GM19452 (cell line): ENCODE results near the gene LTA4H.
A peak's percentile ranks its signal among the peaks of the same experiment; 100 is the strongest.

ENCODE experiments used
- ATAC-seq: cut with Tn5 transposase; IDR thresholded peaks from one replicate; pipeline ENCODE4 v1.9.1; 2021; ENCODE audit not compliant: unreplicated experiment

LTA4H gene

GRCh38 chr12:96060041-96060440, 24.7 kb upstream of the LTA4H start:
- no peak for ATAC-seq

- ATAC-seq = no peak
Observed at GRCh38 chr12:96057986-96058553, 22.7 kb upstream of the LTA4H start.

GRCh38 chr12:96056646-96057455, 21.5 kb upstream of the LTA4H start:
- ATAC-seq = no peak

- no peak for ATAC-seq
Observed at GRCh38 chr12:96054244-96054610, 18.8 kb upstream of the LTA4H start.

- ATAC-seq = no peak
Observed at GRCh38 chr12:96053476-96054243, 18.3 kb upstream of the LTA4H start.

GRCh38 chr12:96051756-96052485, 16.5 kb upstream of the LTA4H start:
- no peak for ATAC-seq

- ATAC-seq = no peak
Observed at GRCh38 chr12:96050139-96050538, 14.8 kb upstream of the LTA4H start.

GRCh38 chr12:96049101-96049500, 13.7 kb upstream of the LTA4H start:
- ATAC-seq = no peak

DNA sequence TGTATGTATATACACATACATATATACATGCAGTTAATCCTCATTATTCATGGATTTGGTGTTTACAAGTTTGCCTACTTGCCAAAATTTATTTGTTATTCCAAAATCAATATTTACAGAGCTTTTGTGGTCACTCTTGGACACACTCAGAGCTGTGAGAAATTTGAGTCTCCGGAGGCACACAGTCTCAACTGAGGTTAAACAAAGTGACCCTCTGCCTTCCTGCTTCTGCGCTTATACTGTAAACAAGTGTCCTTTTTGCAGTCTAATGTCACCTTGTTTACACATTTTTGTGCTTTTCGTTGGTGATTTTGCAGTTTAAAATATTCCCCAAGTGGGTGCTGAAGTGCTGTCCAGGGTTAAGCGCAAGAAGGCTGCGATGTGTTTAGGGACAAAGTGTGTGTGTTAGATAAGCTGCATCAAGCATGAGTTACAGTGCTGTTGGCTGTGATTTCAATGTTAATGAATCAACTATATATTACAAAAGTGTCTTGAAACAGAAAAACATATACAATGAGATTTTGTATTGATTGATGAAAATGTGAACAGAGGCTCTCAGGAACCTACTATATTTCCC, 13.1 kb upstream of the LTA4H start:
- ATAC-seq = no peak

DNA sequence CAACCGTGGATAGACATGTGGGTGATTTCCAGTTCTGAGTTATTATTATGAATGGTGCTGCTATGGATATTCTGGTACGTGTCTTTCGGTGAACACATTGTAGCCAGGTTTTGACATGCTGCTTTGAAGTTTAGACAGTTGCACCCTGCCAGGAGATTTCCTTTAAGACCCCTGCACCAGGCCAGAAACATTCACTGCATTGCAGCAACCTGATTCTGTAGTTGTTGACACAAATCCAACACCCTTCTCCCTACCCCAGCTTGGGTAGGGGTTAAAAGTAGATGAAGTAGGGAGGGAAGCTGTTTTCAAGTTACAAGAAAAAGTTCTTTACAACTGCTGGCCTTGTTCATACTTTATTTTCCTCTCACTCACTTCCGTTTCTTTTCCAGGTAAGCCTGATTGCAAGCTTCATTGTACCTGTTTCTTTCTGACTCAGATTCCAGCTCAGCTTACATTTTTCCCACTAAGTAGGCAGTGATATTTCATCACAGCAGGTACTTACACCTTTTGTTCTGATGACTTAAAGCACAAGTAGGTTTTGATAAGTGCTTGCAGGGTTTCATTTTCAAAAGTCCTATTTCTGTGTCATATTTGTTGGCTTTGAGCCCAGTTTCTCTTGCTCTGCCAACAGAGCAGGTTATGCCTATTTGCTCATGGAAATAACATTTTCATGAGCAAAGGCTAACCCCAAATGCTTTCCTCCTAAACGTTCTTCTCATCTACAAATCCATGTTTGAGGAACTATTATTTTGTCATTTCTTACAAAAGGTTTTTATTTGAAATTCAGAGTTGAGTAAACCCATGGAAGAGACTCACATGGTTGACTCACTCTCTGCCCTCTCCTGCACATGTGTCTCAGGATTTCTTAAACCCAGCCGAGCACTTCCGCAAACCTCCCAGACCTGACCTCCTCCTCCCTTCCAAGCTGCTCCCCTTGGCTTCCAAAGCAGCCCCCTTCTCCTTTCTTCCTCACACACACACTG, 12.1 kb upstream of the LTA4H start:
- peak; percentile 84 for ATAC-seq

GRCh38 chr12:96046543-96047228, 11.3 kb upstream of the LTA4H start:
- no peak for ATAC-seq

- no peak for ATAC-seq
Observed at GRCh38 chr12:96045566-96045965, 10.2 kb upstream of the LTA4H start.

DNA sequence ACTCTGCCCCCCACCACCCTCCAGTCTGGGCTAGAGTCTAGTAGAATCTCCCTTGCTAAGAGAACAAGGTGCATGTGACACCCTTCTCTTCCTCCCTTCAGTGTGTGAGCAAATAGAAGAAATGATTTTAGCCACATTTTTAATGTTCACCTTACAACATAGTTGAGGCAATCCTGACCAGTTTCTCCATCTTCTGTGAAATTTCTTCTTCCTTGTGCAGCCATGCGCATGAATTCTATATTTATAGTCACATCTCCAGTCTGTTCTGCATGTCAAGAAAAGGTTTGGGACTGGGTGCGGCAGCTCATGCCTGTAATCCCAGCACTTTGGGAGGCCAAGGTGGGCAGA, 9.5 kb upstream of the LTA4H start:
- ATAC-seq = no peak

DNA sequence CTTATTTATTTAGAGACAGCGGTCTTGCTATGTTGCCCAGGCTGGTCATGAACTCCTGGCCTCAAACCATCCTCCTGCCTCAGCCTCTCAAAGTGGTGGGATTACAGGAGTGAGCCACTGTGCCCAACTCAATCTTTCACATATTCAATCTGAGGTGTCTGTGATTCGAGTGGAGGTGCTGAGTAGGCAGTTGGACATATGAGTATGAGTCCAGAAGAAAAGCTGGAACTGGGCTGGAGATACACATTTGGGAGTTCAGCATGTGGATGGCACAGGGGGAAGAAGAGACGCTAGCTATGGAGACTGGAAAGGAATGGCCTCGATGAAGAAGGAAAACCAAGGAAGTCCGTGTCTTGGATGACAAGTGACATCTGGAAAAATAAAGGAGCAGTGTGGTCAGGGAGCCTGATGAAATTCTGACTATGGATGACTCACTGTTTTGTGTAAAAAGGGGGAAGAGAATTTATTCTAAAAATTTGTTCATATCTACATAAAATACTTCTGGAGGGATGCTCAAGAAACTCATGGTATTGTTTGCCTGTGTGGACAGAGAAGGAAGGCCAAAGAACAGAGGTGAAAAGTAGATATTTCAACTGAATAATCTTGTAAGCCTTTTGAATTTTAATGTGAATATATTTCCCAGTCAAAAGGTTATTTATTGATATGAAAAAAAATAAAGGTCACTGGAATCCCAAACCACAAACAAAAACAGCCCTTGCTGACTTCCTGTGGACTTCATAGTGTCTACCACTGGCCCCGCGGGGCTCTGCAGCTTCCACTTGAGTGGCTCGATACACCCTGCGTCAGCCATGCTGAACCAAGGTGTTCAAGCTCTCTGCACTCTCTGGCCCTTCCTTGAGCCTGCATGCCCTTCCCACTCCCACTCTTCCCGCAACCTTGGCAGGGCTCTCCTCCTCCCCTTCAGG, 8.9 kb upstream of the LTA4H start:
- ATAC-seq = no peak

DNA sequence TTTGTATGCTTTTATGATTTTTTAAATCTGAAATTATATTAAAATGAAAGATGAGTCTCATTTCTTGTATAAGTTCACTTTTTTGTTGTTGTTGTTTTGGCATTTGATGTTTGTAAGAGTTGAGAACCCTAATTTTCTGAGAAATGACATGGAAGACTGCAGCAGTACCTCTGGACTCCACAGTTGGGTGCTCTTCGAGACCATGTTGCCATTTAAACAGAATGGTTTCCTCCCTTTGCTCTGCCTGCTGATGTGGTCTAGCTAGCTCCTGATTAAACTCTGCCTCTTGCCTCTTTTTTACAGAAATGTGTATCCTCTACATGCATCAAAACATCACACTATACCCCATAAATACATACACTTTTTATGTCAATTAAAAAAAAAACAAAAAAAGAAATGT, 5.8 kb upstream of the LTA4H start:
- no peak for ATAC-seq

DNA sequence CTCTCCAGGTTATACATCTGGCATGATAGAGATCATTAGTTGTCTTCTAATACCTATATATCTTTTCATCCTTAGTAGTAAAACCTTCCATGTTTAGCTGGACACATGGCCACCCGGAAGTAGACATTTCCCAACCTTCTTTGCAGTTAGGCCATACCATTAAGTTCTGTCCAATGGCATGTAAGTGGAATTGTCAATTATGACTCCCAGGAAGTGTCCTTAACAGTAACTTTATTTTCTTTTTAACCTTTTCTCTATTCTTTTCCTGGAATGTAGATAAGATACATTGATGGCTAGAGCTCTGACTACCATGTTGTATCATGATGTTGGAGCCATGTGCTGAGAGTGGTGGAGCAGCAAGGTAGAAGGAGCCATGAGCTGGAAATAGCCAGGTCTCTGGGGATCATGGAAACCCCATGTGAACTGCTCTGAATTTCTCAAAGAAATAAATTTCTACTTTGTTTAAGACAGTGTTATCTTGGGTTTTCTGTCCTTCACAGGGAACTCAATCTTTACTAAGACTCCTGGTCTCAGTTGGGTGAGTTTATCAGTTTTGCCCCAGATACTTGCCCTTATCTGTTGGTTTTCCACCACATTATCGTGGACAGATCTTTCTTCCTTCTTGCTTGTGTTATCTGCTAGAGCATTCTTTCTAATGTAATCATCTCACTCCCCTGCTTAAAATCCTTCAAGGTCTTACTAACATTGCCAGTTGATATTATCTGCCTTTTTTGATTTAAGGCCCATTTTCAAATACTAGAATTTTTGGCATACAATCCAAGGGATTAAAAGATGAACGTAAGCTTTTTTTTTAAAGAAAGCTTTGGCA, 5.1 kb upstream of the LTA4H start:
- ATAC-seq = no peak

DNA sequence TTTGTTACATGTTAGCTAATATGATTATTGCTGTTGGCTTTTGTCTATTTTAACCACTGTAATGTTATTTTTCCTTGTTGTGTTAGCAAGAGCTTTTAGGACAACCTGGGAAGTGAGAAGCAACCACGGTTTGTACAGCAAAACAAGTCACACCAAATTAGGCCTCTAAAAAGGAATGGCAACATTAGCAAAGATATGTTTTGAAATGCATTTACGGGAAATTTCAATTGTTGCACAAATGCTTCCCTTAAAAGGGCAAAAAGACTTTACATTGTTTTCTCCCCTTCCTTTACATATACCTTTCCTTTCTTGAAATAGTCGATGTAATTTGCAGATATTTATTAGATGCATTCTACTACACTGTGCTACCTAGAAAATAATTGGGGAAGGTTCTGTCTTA, 4.1 kb upstream of the LTA4H start:
- no peak for ATAC-seq
